GM03348 (cell line): ENCODE results near the gene TAS2R41.
"Not testable (repeated sequence)": the region's sequence is repeated elsewhere in the genome, so short reads cannot be mapped to it uniquely, and the experiment has no call there.

ENCODE experiments used
- DNase-seq: peaks from one replicate; pipeline ENCODE4 v3.0.0; 2012; ENCODE audit warnings: low spot score

The TAS2R41 gene

DNA sequence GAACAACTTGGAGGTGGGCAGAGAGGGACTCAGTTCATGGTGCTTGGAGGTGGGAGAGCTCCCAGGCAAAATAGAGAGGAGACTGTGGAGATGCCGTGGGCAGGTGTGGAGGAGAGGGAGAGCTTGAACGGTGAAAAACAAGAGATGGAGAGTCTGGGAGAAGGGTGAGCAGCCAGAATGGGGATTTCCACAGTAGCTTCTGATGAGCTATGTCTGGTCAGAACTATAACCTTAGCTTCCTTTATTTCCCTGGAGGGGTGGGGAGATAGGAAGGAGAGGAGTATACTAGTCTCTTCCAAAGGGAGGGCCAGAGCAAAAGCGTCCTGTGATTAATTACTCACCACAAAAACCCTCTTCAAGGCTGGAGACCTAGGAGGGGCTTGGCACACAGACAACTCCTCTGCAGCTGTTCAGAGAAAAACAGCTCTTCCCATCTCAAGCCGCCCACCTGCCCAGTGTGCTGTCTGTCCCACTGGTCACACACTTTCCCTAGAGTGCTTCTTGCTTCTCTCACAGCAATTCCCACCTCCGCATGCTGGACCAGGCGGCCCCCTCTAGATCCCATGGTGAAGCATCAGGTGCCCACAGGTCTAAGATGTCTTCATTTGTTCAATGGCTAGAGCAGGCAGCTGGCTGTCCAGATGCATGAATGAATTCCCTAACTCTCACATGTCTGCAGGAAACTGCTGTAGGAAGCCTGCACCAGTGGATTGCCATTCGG, 41.9 kb downstream of the TAS2R41 start:
- DNase-seq: no peak

DNA sequence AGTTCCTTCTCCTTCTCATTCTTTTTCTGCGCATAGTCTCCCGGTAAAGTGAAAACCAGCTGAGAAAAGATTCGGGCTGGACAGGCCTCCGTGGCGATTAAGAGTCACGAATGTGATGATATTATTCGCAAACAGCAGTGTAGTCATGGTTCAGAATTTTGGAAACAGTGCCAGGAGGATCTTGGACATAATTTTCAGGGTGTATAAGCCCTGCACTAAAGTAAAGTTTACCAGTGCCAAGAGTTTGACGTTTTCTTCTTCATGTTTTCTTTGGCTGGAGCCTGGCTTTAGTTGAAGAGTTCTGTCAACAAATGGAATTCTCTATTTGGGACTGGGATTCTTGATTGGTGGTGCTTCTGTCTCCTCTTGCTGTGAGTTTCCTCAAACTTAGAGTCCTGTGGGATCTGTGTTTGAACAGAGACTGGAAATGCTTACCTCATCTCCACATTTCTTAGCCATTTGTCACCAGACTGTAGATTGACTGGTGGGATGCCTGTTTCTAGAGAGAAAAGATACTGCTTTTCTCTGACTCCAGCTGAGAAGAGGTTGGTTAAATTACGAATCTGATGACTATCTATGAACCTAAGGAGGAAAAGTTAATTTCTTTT, 44.7 kb downstream of the TAS2R41 start:
- not testable (repeated sequence) for DNase-seq
